Testis (tissue), 2 donors: ENCODE results near the gene LZTS2.

Source experiments
- CTCF ChIP-seq, 3 experiments: fragments of 450-650 bp in 2 of 3; fragments of 200-600 bp in 1 of 3; sonication (generic) in 1 of 3; IDR thresholded peaks; one replicate each; pipeline ENCODE4 v1.5.1; 2016 to 2019; ENCODE audit warnings: antibody characterized with exemption in 3 of 3, mild to moderate bottlenecking in 2 of 3, moderate library complexity in 1 of 3
- POLR2A ChIP-seq: fragments of 450-650 bp; IDR thresholded peaks from one replicate; pipeline ENCODE4 v1.6.1; 2017; ENCODE audit warnings: antibody characterized with exemption, mild to moderate bottlenecking, moderate library complexity

GRCh38 chr10:100963826-100964225, 35.8 kb upstream of the LZTS2 start:
- TF ChIP-seq POLR2A (no peak), CTCF (IDR thresholded peaks at IDR 0.05) (no peak)
